HuH-7 (cell line): Measurements from ENCODE around the gene THEMIS.
"Not testable (repeated sequence)": the region's sequence is repeated elsewhere in the genome, so short reads cannot be mapped to it uniquely, and the experiment has no call there.

Experiments
- DNase-seq: peaks from one replicate; pipeline ENCODE4 v3.0.0; 2011; ENCODE audit warnings: low spot score

The THEMIS gene

DNA sequence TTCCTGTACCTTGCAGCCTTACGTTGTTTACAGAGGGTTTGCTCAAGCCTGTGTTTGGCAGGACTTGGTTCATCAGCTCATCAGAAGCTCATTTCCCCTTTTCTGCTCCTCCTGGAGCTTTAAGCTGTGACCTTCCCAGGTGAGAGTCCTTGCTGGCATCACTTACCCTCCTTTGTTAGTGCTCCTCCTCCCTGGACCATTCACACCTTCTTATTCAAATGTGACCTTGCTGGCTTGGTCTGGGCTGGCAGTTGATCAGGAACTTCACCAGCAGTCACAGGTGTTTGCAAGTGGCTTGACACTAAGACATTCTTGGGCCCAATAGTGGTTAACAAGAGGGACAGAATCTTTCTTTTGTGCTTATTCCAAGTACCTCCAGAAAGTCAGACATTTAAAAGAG, 175.0 kb downstream of the THEMIS start:
- no peak for DNase-seq

DNA sequence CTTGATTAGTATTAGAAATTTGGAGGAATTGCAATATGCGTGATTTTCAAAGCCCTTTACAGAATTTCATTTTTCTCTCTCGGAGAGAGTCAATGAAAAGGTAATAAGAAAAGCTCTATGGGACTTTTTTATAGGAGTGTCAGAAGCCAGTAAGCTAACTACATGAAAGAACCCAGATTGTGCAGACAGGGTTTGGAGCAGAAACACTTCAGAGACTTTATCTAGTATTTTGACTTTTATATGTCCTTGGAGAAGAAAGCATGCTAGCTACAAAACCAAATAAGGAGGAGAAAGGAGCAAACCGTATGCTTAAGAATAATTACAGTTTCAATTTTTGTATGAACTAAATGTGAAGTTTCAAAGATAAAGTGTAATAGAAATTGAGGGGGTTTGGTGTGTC, 182.2 kb downstream of the THEMIS start:
- no peak for DNase-seq

DNA sequence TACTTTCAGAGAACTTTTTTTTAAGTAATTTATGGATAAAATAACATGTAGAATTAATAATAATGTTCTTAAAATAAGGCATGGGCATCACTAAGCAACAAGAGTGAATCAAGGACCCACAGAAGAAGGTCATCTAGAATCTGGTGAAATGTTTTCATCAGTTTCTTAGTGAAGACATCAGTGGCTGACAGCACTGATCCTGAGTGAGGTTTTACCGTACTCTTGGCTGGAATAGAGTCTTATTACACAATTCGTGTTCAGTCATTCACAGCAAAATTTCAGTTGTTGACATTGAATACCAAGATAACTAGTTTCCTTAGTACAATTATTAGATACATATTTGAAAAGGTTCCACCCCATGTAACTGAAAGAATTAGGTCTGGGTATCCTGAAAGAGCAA, 183.5 kb downstream of the THEMIS start:
- no peak for DNase-seq

DNA sequence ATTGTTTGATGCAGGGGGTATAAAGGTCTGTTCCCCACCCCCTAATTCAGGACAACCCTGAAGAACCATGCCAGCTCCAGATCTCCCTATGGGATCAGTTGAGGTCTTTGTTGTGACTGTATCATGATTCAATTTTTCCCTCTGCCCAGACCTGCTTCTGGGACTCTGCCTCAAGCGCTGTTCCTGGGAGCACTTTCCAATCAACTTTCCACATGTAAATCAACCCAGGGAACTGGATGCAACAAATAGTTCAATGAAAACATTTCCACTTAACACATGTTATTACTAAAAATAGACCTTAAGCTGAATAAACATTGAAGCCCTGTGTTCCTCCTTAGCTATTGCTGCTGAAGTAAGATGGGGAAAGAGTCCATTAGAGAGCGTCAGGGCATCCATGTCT, 184.4 kb downstream of the THEMIS start:
- no peak for DNase-seq

DNA sequence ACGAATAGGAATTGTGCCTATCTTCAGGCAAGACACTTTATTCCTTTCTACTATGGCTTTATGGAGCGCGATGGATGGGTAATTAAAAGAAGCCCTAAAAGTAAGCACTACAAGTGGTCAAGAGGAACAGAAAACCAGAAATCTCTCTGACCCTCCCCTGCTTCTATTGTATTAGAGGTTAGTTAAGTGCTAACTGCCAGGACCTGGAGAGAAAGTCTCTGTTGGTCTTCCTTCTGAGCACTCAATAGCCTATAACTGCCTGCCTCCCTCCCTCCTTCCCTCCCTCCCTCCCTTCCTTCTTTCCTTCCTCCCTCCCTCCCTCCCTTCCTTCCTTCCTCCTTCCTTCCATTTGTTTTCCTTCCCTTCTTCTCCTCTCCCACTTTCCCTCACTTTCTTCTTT, 190.2 kb downstream of the THEMIS start:
- no peak for DNase-seq

GRCh38 chr6:127706216-127706615, 194.6 kb downstream of the THEMIS start:
- no peak for DNase-seq

- DNase-seq = no peak
Observed at GRCh38 chr6:127695108-127695507, 205.8 kb downstream of the THEMIS start.

GRCh38 chr6:127691146-127691545, 209.7 kb downstream of the THEMIS start:
- no peak for DNase-seq

DNA sequence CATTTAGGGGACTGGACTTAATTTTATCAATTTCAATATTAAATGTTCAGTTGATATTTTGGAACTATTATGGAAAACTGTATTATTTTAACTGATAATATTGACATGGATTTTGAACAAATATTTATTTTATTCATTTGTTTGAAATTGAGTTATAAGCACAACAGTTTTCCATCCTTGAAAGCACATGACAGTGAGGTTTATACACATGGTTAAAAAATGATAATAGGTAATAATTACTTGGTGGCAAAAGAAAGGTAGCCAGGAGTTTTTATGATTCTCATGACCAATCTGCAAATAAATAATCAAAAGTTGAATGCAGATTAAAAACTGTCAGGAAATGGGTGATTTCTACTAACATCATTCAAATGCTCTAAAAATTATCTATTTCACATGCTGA, 210.3 kb downstream of the THEMIS start:
- DNase-seq = no peak

DNA sequence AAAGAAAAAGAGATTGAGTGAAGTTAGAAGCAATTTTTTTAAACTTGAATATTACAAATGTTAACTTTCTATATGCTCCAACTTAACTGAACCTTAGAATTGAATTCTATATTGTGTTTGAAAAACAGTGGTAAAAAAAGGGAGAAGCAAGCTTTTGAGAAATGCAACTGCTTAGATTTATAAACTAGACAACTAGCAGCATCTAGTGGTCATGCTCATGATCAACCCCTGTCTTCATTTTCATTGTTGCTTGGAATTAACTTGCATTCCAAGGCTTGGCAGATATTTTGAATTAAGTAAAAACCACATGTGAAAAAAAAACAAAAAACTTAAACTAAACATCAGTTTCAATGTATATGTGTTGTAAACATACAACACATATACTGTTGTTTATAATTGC, 210.8 kb downstream of the THEMIS start:
- peak; percentile 10 for DNase-seq

- not testable (repeated sequence) for DNase-seq
Observed at GRCh38 chr6:127687490-127687889, 213.4 kb downstream of the THEMIS start.

DNA sequence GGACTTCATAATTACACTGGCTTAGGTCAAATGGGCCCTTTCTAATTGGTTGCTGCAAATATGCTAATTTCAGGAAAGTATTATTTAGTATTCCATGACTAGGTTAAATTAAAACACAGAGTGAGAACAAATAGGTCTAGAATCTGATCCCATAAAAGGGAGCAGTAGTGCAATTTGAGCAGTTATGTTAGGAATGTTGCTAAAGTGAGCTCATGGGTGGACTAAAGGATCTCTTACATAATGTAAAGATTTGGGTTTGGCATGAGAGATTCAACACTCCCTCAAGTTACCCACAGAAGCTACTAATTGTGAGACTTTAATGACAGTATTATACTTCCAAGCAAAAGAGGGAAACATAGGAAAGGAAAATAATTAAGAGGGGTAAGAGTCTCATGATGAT, 214.8 kb downstream of the THEMIS start:
- DNase-seq = no peak

GRCh38 chr6:127684501-127684900, 216.4 kb downstream of the THEMIS start:
- no peak for DNase-seq
